Right forelimb (tissue), 1 donor: Measurements from ENCODE around the gene ULK1.
A peak's percentile ranks its signal among the peaks of the same experiment; 100 is the strongest.

Experiments
- DNase-seq: peaks from one replicate; pipeline ENCODE4 v3.0.0-alpha.2; 2018

Gene ULK1

GRCh38 chr12:131921866-131922769 lies 27.7 kb downstream of the ULK1 start:
- DNase-seq, result no peak

DNA sequence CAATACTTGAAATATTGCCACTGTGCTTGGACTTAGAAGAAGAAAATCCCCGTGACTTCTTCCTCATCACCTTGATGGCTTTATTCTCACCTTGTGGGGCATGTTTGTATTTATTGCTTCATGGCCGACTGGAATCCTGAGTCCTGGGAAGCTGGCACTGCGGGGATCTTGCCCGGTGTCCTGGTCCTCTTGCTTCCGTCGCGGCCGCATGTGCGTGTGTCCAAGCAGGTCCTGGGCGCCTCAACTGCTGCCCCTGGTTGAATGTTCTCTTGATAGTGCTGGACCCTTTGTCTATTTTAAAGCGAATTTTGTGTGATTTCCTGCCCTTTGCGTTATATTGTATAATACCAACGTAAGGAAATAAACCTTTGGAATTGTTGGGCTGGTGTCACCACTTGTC lies 28.4 kb downstream of the ULK1 start:
- no peak for DNase-seq

GRCh38 chr12:131923260-131923659 lies 28.8 kb downstream of the ULK1 start:
- no peak for DNase-seq

GRCh38 chr12:131927110-131928079 lies 33.0 kb downstream of the ULK1 start:
- DNase-seq, result no peak

GRCh38 chr12:131928080-131928710 lies 33.8 kb downstream of the ULK1 start:
- DNase-seq, result no peak

GRCh38 chr12:131928711-131929580 lies 34.5 kb downstream of the ULK1 start, which contains the start of gene PUS1:
TSS of gene PUS1 (plus strand) at chr12:131929276. CDS start at chr12:131929723, 447 bp downstream.
- DNase-seq, result peak; percentile 95

DNA sequence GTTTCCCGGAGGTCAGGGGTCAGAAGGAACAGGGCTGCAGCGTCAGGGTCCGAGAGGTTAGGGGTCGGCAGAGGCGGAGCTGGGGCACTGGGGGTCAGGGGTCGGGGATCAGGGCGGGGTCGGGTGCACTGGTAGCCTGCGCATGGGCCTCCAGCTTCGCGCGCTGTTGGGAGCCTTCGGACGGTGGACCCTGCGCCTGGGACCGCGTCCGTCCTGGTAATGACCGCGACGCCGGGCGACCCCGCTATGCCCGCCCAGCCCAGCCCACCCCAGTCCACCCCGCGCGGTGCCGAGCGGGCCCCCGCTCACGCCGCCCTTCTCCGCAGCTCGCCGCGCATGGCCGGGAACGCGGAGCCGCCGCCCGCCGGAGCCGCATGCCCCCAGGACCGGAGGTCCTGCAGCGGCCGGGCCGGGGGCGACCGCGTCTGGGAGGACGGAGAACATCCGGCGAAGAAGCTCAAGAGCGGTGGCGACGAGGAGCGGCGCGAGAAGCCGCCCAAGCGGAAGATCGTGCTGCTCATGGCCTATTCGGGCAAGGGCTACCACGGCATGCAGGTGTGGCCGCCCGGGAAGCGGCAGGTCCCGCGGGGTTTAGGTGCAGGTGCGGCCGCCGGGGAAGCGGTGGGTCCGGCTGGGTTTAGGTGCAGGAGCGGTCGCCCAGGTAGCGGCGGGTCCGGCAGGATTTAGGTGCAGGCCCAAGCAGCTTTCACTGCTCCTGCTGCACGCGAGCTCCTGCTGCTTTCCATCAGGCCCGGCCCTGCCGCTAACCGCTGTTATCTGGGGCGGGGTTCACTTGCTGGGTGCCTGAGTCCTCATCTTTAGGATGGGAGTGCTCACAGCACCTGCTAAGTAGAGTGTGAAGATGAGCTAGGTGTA lies 35.4 kb downstream of the ULK1 start:
- peak; percentile 41 for DNase-seq

- DNase-seq, result no peak
Measured at GRCh38 chr12:131930510-131930909, 36.1 kb downstream of the ULK1 start.

DNA sequence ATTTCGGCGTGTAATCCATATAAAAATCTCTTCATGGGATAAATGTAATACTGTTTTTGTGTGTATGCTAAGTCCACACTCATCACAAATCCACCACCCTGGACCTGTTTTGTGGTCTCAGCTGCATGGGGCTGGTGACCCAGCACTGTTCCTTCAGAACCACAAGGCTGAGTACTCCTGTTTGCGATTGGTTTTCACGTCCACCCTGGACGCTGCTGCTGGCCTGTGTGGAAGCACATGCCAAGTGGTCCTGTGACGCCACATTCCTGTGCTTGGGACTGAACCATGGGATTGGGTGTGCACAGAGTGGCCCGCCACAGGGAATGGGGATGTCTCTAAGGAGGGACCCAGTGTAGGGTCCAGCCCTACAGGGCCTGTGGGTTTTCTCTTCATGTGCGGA lies 39.0 kb downstream of the ULK1 start:
- DNase-seq, result no peak

- no peak for DNase-seq
Measured at GRCh38 chr12:131934535-131934934, 40.1 kb downstream of the ULK1 start.

DNA sequence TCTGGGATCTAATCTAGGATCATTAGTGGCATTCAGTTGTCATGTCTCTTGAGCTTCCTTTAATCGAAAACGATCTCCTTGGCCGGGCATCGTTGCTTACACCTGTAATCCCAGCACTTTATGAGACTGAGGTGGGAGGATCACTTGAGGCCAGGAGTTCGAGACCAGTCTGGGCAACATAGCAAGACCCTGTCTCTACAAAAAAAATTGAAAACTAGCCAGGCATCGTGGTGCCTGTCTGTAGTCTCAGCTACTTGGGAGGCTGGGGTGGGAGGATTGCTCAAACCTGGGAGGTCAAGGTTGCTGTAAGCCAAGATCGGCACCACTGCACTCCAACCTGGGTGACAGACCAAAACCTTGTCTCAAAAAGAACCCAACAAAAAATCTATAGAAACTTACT lies 43.7 kb downstream of the ULK1 start:
- no peak for DNase-seq

- no peak for DNase-seq
Measured at GRCh38 chr12:131939007-131939406, 44.6 kb downstream of the ULK1 start.

GRCh38 chr12:131940141-131940547 lies 45.7 kb downstream of the ULK1 start:
- DNase-seq, result no peak

DNA sequence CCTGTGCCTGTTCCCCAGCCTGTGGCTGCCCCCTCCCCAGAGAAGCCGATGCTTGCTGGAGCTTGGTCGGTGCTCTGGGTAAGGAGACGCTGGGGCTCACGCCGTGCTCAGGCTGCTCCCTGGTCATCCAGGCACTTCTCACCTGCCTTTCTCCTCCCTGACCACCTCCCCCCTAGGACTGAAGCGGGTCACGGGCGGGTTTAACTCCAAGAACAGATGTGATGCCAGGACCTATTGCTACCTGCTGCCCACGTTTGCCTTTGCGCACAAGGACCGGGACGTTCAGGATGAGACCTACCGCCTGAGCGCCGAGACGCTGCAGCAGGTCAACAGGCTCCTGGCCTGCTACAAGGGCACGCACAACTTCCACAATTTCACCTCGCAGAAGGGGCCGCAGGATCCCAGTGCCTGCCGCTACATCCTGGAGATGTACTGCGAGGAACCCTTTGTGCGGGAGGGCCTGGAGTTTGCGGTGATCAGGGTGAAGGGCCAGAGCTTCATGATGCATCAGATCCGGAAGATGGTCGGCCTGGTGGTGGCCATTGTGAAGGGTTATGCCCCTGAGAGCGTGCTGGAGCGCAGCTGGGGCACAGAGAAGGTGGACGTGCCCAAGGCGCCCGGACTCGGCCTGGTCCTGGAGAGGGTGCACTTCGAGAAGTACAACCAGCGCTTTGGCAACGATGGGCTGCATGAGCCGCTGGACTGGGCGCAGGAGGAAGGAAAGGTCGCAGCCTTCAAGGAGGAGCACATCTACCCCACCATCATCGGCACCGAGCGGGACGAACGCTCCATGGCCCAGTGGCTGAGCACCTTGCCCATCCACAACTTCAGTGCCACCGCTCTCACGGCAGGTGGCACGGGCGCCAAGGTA lies 46.9 kb downstream of the ULK1 start:
- DNase-seq, result no peak

GRCh38 chr12:131941987-131942341 lies 47.5 kb downstream of the ULK1 start:
- no peak for DNase-seq

DNA sequence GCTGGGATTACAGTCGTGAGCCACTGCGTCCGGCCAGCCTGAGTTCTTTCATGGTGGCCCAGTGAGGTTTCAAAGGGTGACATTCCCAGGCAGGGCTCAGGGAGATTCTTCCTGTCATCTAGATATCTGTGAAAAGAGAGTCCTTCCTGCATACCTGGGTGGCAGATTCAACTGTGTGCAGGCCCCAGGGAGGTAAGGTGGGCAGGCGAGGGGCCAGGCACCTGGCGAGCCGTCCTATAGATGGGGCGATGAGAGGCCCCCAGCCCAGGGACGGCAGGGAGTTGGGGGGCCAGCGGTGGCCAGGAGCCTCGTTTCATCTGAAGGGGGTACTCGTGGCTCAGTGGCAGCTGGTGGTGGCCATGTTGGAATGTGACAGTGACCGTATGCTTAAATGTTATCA lies 48.2 kb downstream of the ULK1 start:
- DNase-seq, result no peak

DNA sequence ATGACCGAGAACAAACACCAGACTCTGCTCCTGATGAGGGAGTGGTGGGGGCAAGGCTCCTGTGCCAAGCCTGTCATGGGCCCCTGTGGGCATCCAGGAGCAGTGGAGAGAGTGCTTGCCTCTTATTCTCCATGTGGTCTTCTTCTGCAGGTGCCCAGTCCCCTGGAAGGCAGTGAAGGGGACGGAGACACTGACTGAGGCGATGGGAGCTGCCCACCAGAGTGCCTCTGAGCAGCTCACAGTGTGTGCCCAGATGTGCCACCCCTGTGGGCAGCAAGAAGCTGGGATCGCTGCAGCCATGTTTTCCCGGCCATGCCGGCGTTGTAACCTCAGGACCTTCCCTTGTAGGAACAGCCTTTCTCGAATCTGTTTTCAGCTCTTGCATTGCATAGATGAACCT lies 49.0 kb downstream of the ULK1 start:
- no peak for DNase-seq

DNA sequence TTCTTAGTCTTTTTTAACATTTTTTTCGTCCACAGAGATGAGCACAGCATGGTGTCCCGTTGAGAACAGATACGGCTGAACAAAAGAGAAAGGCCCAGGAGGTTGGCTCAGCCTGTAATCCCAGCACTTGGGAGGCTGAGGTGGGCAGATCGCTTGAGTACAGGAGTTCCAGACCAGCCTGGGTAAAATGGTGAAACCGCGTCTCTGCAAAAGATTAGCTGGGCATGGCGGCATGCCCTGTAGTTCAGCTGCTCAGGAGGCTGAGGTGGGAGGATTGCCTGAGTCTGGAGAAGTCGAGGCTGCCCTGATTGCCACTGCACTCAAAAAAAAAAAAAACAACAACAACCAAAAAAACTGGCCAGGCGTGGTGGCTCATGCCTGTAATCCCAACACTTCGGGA lies 49.5 kb downstream of the ULK1 start:
- no peak for DNase-seq

- DNase-seq, result no peak
Measured at GRCh38 chr12:131944601-131945251, 50.3 kb downstream of the ULK1 start.

- no peak for DNase-seq
Measured at GRCh38 chr12:131946757-131947156, 52.3 kb downstream of the ULK1 start.
